ENCODE results near the gene P3R3URF.

- TF ChIP-seq TAF1 (IDR thresholded peaks at IDR 0.05; ENCODE audit: low read depth, low read length) = no peak
- TF ChIP-seq POLR2A (IDR thresholded peaks at IDR 0.05; ENCODE audit: low read depth, low read length) = no peak
Observed at GRCh38 chr1:46190539-46190938, 14.3 kb upstream of the P3R3URF start.

Measured in GM12891 (cell line).